Mammary epithelial cell (primary cell): ENCODE results near the gene NACA2.

Experiments used
- EZH2 ChIP-seq: IDR thresholded peaks from 2 replicates; pipeline ENCODE4 v1.6.1; 2012; ENCODE audit warnings: low read length, inconsistent platforms, borderline replicate concordance
- TF ChIP-seq, protein P1 (sequence below), 2 donors: IDR thresholded peaks in 1 of 2; conservative IDR thresholded peaks in 1 of 2; 2 replicates each; pipeline ENCODE4 v1.5.1; 2011 to 2012; ENCODE audit warnings: inconsistent platforms in 2 of 2, low read length in 2 of 2, mild to moderate bottlenecking in 2 of 2, control low read depth in 1 of 2, low read depth in 1 of 2; ENCODE audit not compliant: insufficient read depth in 1 of 2; ENCODE audit errors: extremely low read depth in 1 of 2

DNA sequence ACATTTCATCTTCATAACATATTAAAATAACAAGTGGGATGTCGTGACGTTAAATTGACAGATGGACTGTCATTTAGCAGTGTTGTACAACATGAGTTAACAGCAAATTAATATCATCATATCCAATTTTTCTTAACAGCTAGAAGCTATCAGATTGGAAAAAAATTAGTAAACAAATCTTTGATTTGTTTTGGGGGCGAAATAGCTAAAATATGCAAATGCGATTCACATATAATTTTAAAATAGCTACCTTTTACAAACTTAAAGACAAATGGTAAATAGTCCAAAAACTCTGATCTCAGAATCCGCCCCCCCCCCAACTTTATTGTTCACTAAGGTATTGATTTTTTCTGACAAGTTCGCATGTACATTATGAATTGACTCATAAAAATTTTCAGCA is 20.3 kb upstream of the NACA2 start:
- TF ChIP-seq, protein P1, sequence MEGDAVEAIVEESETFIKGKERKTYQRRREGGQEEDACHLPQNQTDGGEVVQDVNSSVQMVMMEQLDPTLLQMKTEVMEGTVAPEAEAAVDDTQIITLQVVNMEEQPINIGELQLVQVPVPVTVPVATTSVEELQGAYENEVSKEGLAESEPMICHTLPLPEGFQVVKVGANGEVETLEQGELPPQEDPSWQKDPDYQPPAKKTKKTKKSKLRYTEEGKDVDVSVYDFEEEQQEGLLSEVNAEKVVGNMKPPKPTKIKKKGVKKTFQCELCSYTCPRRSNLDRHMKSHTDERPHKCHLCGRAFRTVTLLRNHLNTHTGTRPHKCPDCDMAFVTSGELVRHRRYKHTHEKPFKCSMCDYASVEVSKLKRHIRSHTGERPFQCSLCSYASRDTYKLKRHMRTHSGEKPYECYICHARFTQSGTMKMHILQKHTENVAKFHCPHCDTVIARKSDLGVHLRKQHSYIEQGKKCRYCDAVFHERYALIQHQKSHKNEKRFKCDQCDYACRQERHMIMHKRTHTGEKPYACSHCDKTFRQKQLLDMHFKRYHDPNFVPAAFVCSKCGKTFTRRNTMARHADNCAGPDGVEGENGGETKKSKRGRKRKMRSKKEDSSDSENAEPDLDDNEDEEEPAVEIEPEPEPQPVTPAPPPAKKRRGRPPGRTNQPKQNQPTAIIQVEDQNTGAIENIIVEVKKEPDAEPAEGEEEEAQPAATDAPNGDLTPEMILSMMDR (conservative IDR thresholded peaks at IDR 0.05 in 1 of 2, IDR thresholded peaks at IDR 0.05 in 1 of 2; ENCODE audit: extremely low read depth in 1 of 2, insufficient read depth in 1 of 2, low read depth in 1 of 2, low read length in 2 of 2) = no peak
- TF ChIP-seq EZH2 = no peak
